NT2/D1 (cell line): Measurements from ENCODE around the gene TMEM130.

ENCODE experiments used
- YY1 ChIP-seq: IDR thresholded peaks from 2 replicates; pipeline ENCODE4 v1.6.1; 2011; ENCODE audit not compliant: insufficient read length, insufficient read depth
- ZNF274 ChIP-seq: IDR thresholded peaks from 2 replicates; pipeline ENCODE4 v1.6.1; 2011; ENCODE audit warnings: mild to moderate bottlenecking, low read depth, low read length

DNA sequence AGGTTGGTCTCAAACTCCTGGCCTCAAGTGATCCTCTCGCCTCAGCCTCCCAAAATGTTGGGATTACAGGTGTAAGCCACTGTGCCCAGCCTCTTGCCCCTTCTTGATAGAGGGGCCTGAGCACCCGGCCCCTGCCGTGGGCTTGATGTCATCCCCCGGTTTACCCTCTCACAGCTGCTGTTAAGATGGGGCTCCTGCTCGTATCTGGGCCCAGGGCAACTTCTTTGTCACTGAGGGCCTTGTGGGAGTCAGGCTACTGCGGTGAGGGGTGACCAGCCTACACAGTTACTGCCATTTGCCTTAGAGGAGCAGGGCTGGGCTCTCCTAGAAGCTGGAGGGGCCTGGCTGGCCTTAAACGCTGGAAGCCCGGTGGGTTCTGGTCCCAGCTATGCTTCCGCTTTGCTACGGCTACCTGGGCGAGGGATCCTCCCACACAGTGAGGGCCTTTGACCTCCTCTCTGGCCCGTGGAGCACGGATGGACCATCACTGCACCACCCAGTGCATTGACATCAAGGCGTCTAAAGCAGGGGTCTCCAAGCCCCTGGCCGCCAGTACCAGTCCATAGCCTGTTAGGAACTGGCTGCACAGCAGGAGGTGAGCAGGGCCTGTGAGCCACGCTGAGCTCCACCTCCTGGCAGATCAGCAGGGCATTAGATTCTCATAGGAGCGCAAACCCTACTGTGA, 1.1 kb upstream of the TMEM130 start:
- no peak for TF ChIP-seq ZNF274
- no peak for TF ChIP-seq YY1
